ENCODE results near the gene P2RX1.
A peak's percentile ranks its signal among the peaks of the same experiment; 100 is the strongest.

The P2RX1 gene

GRCh38 chr17:3886776-3887175 lies 29.5 kb downstream of the P2RX1 start:
- no peak for DNase-seq (ENCODE audit: low read depth)
- H3K4me3 ChIP-seq (ENCODE audit: low read length), result no peak overlapping the region
- TF ChIP-seq CTCF (conservative IDR thresholded peaks at IDR 0.05; ENCODE audit: low read length), result no peak

GRCh38 chr17:3885970-3886369 lies 30.3 kb downstream of the P2RX1 start:
- no peak for TF ChIP-seq CTCF (conservative IDR thresholded peaks at IDR 0.05; ENCODE audit: low read length)
- DNase-seq (ENCODE audit: low read depth), result peak; percentile 53
- no peak overlapping the region for H3K4me3 ChIP-seq (ENCODE audit: low read length)

- H3K4me3 ChIP-seq (ENCODE audit: low read length), result no peak overlapping the region
- DNase-seq (ENCODE audit: low read depth), result no peak
- no peak for TF ChIP-seq CTCF (conservative IDR thresholded peaks at IDR 0.05; ENCODE audit: low read length)
Observed at GRCh38 chr17:3885271-3885670, 31.0 kb downstream of the P2RX1 start.

- no peak for TF ChIP-seq CTCF (conservative IDR thresholded peaks at IDR 0.05; ENCODE audit: low read length)
- H3K4me3 ChIP-seq (ENCODE audit: low read length), result no peak overlapping the region
- DNase-seq (ENCODE audit: low read depth), result no peak
Observed at GRCh38 chr17:3884188-3884587, 32.1 kb downstream of the P2RX1 start.

GRCh38 chr17:3882276-3882675 lies 34.0 kb downstream of the P2RX1 start:
- no peak overlapping the region for H3K4me3 ChIP-seq (ENCODE audit: low read length)
- DNase-seq (ENCODE audit: low read depth), result no peak
- no peak for TF ChIP-seq CTCF (conservative IDR thresholded peaks at IDR 0.05; ENCODE audit: low read length)

- DNase-seq (ENCODE audit: low read depth), result no peak
Observed at GRCh38 chr17:3880983-3881382, 35.3 kb downstream of the P2RX1 start.

More at GRCh38 chr17:3880983-3881382, 35.3 kb downstream of the P2RX1 start:
- H3K4me3 ChIP-seq (ENCODE audit: low read length), result no peak overlapping the region
- no peak for TF ChIP-seq CTCF (conservative IDR thresholded peaks at IDR 0.05; ENCODE audit: low read length)

Data from AG10803 (cell line).